ENCODE measurements around the gene EME1. TPM values are rescaled to one million over a fixed set of nuclear protein-coding genes. Genes with fewer than 3 reads are reported as not detected.

The EME1 gene
- total and polyA plus RNA-seq, 2 experiments from 2014 or later, result 14.4 to 15.9 TPM

GRCh38 chr17:50329716-50330115 lies 43.3 kb upstream of the EME1 start:
- Histone ChIP-seq H3F3A (replicated peaks; ENCODE audit: low read depth) (no peaks in the 10 kb centered on the region), H2AFZ (no peak overlapping the region), H3K4me2 (no peak overlapping the region), H3K79me2 (replicated peaks; ENCODE audit: insufficient read depth) (no peaks in the 10 kb centered on the region), H3K4me1 (ENCODE audit: insufficient read depth) (no peaks in the 10 kb centered on the region), H3K4me3 (no peak overlapping the region), H3K36me3 (ENCODE audit: insufficient read depth) (no peaks in the 10 kb centered on the region), H3K27ac (ENCODE audit: low read depth) (no peak overlapping the region), H3K9me2 (ENCODE audit: insufficient read depth) (no peaks in the 10 kb centered on the region), H4K20me1 (replicated peaks; ENCODE audit: insufficient read depth) (no peaks in the 10 kb centered on the region), H3K27me3 (ENCODE audit: insufficient read depth) (no peaks in the 10 kb centered on the region)
- no peaks in the 10 kb centered on the region for H3K36me3 Mint-ChIP-seq (ENCODE audit: low read depth)
- H3K9me3 Mint-ChIP-seq, result no peaks in the 10 kb centered on the region; the same call in 2 of the 3 replicates
- ATAC-seq, result no peak
- DNase-seq (ENCODE audit: low spot score), result no peak
- H3K4me1 Mint-ChIP-seq, result peaks cover 4% of the 10 kb centered on the region
- no peak overlapping the region for H3K4me3 Mint-ChIP-seq
- no peak for TF ChIP-seq REST (IDR thresholded peaks at IDR 0.05; ENCODE audit: unreplicated experiment)
- TF ChIP-seq CREB1 (CRISPR knock-in tag; IDR thresholded peaks at IDR 0.05; ENCODE audit: low read depth), result no peak
- no peak for TF ChIP-seq ZNF331 (CRISPR knock-in tag; IDR thresholded peaks at IDR 0.05; ENCODE audit: low read depth)
- no peak for TF ChIP-seq ZNF114 (CRISPR knock-in tag; IDR thresholded peaks at IDR 0.05)
- TF ChIP-seq EZH2phosphoT487 (IDR thresholded peaks at IDR 0.05; ENCODE audit: unreplicated experiment), result no peak
- TF ChIP-seq, protein P1, sequence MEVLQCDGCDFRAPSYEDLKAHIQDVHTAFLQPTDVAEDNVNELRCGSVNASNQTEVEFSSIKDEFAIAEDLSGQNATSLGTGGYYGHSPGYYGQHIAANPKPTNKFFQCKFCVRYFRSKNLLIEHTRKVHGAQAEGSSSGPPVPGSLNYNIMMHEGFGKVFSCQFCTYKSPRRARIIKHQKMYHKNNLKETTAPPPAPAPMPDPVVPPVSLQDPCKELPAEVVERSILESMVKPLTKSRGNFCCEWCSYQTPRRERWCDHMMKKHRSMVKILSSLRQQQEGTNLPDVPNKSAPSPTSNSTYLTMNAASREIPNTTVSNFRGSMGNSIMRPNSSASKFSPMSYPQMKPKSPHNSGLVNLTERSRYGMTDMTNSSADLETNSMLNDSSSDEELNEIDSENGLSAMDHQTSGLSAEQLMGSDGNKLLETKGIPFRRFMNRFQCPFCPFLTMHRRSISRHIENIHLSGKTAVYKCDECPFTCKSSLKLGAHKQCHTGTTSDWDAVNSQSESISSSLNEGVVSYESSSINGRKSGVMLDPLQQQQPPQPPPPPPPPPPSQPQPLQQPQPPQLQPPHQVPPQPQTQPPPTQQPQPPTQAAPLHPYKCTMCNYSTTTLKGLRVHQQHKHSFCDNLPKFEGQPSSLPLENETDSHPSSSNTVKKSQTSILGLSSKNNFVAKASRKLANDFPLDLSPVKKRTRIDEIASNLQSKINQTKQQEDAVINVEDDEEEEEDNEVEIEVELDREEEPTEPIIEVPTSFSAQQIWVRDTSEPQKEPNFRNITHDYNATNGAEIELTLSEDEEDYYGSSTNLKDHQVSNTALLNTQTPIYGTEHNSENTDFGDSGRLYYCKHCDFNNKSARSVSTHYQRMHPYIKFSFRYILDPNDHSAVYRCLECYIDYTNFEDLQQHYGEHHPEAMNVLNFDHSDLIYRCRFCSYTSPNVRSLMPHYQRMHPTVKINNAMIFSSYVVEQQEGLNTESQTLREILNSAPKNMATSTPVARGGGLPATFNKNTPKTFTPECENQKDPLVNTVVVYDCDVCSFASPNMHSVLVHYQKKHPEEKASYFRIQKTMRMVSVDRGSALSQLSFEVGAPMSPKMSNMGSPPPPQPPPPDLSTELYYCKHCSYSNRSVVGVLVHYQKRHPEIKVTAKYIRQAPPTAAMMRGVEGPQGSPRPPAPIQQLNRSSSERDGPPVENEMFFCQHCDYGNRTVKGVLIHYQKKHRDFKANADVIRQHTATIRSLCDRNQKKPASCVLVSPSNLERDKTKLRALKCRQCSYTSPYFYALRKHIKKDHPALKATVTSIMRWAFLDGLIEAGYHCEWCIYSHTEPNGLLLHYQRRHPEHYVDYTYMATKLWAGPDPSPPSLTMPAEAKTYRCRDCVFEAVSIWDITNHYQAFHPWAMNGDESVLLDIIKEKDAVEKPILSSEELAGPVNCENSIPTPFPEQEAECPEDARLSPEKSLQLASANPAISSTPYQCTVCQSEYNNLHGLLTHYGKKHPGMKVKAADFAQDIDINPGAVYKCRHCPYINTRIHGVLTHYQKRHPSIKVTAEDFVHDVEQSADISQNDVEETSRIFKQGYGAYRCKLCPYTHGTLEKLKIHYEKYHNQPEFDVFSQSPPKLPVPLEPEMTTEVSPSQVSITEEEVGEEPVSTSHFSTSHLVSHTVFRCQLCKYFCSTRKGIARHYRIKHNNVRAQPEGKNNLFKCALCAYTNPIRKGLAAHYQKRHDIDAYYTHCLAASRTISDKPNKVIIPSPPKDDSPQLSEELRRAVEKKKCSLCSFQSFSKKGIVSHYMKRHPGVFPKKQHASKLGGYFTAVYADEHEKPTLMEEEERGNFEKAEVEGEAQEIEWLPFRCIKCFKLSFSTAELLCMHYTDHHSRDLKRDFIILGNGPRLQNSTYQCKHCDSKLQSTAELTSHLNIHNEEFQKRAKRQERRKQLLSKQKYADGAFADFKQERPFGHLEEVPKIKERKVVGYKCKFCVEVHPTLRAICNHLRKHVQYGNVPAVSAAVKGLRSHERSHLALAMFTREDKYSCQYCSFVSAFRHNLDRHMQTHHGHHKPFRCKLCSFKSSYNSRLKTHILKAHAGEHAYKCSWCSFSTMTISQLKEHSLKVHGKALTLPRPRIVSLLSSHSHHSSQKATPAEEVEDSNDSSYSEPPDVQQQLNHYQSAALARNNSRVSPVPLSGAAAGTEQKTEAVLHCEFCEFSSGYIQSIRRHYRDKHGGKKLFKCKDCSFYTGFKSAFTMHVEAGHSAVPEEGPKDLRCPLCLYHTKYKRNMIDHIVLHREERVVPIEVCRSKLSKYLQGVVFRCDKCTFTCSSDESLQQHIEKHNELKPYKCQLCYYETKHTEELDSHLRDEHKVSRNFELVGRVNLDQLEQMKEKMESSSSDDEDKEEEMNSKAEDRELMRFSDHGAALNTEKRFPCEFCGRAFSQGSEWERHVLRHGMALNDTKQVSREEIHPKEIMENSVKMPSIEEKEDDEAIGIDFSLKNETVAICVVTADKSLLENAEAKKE (CRISPR knock-in tag; IDR thresholded peaks at IDR 0.05), result no peak
- no peak for TF ChIP-seq STAT1 (IDR thresholded peaks at IDR 0.05; ENCODE audit: unreplicated experiment)
- TF ChIP-seq CTCF (conservative IDR thresholded peaks at IDR 0.05; ENCODE audit: low read depth in 2 of 2), result no peak
- TF ChIP-seq POLR2AphosphoS5 (IDR thresholded peaks at IDR 0.05; ENCODE audit: low read depth), result no peak
- no peak for TF ChIP-seq EZH2 (IDR thresholded peaks at IDR 0.05; ENCODE audit: low read depth, unreplicated experiment)
- no peak for TF ChIP-seq NANOG (IDR thresholded peaks at IDR 0.05; ENCODE audit: borderline replicate concordance)
- TF ChIP-seq JUNB (IDR thresholded peaks at IDR 0.05; ENCODE audit: unreplicated experiment), result no peak
- TF ChIP-seq ETS1 (IDR thresholded peaks at IDR 0.05), result no peak
- H3K27me3 Mint-ChIP-seq (ENCODE audit: insufficient read depth, low read depth, poor library complexity), result peaks cover 6% of the 10 kb centered on the region
- no peak overlapping the region for H3K27ac Mint-ChIP-seq
